Measurements from ENCODE around the gene RGL2.

DNA sequence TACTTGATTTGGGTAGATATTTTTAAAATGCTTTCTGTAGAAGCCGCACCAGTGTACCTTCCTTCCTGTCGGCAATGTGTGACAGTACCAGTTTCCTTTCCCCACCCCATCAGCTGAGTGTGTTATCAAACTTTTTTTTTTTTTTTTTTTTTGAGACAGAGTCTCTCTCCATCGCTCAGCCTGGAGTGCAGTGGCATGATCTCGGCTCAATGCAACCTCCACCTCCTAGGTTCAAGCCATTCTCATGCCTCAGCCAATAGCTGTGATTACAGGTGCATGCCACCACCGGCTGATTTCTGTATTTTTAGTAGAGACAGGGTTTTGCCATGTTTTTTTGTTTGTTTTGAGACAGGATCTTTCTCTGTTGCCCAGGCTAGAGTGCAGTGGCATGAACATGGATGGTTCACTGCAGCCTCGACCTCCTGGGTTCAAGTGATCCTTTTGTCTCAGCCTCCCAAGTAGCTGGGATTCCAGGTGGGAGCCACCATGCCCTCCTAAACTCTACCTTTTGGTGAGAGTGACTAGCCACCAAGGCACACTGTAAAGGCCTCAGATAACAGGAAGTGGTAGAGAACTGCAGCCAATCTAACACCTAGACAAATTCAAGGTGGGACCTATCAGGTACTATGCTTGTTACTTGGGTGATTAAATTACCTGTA is 45.3 kb upstream of the RGL2 start:
- TF ChIP-seq POLR2A (IDR thresholded peaks at IDR 0.05; ENCODE audit: low read depth, low read length) (no peak), FOS (IDR thresholded peaks at IDR 0.05; ENCODE audit: low read depth, low read length) (no peak), RAD21 (IDR thresholded peaks at IDR 0.05; ENCODE audit: low read length) (no peak), SMC3 (IDR thresholded peaks at IDR 0.05; ENCODE audit: low read depth, low read length) (no peak), CHD1 (IDR thresholded peaks at IDR 0.05; ENCODE audit: low read depth, low read length) (no peak), MAZ (IDR thresholded peaks at IDR 0.05; ENCODE audit: borderline replicate concordance, low read depth, low read length) (no peak), MXI1 (IDR thresholded peaks at IDR 0.05; ENCODE audit: borderline replicate concordance, low read depth, low read length) (no peak), CEBPB (IDR thresholded peaks at IDR 0.05; ENCODE audit: low read depth, low read length) (no peak), BHLHE40 (IDR thresholded peaks at IDR 0.05; ENCODE audit: low read depth, low read length) (no peak), MAFK (IDR thresholded peaks at IDR 0.05; ENCODE audit: low read depth, low read length) (no peak), RFX5 (IDR thresholded peaks at IDR 0.05; ENCODE audit: low read depth, low read length) (no peak), RCOR1 (IDR thresholded peaks at IDR 0.05; ENCODE audit: insufficient replicate concordance, low read length) (no peak)
- TF ChIP-seq, protein P1, sequence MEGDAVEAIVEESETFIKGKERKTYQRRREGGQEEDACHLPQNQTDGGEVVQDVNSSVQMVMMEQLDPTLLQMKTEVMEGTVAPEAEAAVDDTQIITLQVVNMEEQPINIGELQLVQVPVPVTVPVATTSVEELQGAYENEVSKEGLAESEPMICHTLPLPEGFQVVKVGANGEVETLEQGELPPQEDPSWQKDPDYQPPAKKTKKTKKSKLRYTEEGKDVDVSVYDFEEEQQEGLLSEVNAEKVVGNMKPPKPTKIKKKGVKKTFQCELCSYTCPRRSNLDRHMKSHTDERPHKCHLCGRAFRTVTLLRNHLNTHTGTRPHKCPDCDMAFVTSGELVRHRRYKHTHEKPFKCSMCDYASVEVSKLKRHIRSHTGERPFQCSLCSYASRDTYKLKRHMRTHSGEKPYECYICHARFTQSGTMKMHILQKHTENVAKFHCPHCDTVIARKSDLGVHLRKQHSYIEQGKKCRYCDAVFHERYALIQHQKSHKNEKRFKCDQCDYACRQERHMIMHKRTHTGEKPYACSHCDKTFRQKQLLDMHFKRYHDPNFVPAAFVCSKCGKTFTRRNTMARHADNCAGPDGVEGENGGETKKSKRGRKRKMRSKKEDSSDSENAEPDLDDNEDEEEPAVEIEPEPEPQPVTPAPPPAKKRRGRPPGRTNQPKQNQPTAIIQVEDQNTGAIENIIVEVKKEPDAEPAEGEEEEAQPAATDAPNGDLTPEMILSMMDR (conservative IDR thresholded peaks at IDR 0.05; ENCODE audit: low read depth, low read length) = no peak
- TF ChIP-seq, protein P2, sequence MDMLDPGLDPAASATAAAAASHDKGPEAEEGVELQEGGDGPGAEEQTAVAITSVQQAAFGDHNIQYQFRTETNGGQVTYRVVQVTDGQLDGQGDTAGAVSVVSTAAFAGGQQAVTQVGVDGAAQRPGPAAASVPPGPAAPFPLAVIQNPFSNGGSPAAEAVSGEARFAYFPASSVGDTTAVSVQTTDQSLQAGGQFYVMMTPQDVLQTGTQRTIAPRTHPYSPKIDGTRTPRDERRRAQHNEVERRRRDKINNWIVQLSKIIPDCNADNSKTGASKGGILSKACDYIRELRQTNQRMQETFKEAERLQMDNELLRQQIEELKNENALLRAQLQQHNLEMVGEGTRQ (IDR thresholded peaks at IDR 0.05; ENCODE audit: low read depth, low read length) = no peak

Measured in IMR-90 (cell line).